GM04503 (cell line): ENCODE measurements around the gene PLXNB2.

Experiments
- DNase-seq: peaks from one replicate; pipeline ENCODE4 v3.0.0-alpha.2; 2012; ENCODE audit warnings: low read depth

The PLXNB2 gene

GRCh38 chr22:50298937-50299784 is 8.3 kb downstream of the PLXNB2 start:
- no peak for DNase-seq

DNA sequence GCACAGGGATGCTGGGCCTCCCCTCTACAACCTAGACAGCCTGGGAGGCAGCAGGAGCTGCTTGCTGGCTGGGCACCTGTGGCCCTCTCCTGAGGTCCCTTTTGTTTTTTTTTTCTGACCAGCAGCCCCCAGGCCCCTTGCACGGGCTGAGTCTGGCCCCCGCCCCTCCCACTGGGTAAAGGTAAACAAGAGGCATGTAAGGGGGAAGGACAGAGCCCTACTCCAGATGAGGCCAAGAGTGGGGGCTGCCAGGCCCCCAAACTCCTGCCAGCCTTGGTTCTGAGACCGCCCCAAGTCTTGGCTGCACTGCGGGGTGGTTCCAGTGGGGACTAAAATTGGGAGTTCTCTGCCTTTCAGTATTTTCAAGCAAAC is 9.2 kb downstream of the PLXNB2 start:
- DNase-seq, result no peak

GRCh38 chr22:50297510-50298265 is 9.8 kb downstream of the PLXNB2 start:
- DNase-seq, result no peak

GRCh38 chr22:50296658-50297490 is 10.6 kb downstream of the PLXNB2 start:
- no peak for DNase-seq

DNA sequence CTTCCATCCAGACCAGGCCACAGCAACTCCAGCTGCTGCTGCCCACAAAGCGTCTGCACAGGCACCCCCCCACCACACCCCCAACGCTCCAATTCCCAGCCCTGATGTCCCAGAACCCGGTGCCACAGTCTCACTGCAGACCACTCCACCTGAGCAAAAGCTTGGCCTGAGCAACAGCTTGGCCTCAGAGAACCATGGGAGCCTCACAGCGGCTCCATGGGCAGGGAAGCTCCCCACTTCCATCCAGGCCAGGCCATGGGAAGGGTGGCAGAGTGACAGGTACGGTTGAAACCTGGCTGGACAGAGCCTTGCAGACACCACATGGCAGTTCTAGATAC is 13.2 kb downstream of the PLXNB2 start:
- DNase-seq, result no peak

- DNase-seq, result no peak
Observed at GRCh38 chr22:50293441-50294318, 13.8 kb downstream of the PLXNB2 start.

DNA sequence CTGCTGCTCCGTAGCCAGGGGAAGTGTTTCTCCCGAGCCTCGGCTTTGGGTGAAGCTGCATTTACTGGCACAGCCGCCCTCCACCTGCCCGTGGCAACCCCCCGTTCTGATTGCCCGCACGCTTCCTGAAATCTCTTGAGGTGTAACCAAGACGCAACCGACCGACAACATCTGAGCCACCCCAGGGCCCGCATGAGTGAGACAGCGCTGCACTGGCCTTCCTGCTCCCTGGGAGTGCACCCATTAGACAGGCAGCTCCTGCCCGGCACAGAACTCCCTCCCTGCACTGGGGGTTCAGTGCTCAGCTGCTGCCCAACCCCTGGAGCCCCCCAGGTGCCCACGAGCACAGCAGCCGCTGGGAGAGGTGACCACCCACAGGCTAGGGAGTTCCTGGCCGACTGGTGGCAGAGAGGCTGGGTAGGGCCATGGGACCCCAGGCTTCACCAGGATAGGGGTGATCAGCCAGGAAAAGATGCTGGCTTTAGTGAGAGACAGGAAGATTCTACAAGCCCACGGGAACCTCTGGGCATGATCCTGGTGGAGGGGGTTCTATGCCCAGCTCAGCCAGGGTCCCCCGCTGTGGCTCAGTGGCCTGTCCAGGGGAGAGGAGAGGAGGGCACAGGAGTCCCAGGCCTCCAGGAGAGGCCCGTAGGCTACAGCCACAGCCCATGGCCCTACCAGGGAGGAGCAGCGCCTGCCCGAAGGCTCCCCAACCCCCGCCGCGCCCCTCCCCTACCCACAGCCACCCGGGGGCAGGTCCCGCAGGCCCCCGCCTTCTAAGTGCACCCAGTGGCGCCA is 14.6 kb downstream of the PLXNB2 start:
- DNase-seq, result no peak

DNA sequence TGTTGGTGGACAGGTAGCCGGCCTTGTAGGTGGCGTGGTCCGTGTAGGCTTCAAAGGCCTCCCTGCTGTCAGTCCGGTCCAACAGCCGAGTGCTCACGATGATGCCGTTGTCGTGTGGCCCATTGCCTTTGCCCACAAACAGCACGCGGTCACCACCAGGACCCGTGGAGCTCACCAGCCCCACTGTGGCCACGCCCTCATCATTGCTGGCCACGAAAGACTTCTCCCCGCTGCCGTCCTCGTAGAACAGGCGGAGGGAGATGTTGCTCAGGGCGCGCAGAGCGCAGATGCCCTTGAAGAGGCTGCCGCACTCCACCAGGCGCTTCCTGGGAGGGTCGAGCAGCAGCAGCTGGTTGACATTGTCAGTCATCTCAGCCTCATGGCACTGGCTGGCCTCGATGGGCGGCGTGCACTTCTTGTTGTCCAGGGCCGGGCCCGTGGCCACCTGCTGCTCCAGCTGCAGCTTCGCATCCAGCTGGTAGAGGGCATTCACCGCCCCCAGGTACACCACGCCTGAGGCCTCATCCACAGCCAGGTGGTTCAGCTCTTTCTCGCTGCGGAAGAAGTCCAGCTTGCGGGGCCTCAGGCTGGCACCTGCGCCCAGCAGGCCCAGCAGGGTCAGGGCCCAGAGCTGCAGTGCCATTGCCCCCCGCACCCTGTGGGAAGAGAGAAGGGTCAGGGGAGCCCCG is 17.4 kb downstream of the PLXNB2 start:
- DNase-seq, result no peak

- no peak for DNase-seq
Observed at GRCh38 chr22:50289151-50289941, 18.1 kb downstream of the PLXNB2 start.

DNA sequence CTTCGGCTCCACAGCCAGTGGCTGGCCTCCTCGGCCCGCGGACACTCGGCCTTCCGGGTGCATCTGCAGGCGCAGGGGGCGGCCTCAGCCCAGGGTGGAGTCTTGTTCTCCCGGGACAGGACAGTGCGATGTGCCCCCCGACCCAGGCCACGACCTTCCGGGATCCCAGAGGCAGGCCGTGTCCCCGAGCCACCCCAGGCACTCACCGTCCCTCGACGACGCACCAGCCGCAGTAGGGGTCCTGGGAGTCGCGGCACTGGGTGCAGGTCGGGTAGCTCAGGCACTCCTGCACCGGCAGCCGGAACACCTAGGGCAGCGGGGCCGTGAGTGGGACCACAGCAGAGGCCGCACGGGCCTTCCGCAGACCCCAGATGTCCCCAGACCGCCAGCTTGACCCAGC is 19.7 kb downstream of the PLXNB2 start:
- DNase-seq, result no peak

DNA sequence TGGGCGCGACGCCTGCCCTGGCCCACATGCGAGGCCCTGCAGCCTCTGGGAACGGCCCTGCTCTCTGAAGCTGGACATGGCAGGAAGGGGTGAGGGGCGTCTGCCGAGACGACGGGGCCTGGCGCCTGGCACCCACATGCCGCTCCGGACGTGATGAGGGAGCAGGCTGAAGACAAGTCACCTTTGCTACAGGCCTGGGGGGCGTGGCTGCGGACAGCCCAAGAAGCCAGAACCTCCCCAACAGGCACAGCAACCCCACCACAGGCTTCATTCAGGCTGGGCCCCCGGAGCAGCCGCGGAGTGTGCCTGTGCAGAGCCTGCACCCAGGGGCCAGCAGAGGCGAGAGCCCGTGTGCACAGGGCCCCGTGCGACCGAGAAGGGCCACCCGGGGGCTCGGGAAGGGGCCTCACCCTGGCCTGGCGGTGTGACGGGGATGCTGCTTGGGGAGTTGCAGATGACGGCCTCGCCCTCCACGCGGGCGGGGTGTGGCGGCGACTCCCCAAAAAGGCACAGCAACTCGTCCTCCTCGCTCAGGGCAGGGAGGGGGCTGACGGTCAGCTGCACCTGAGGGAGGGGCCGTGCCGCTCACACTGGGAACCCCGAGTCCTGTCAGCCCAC is 20.6 kb downstream of the PLXNB2 start:
- DNase-seq, result no peak

DNA sequence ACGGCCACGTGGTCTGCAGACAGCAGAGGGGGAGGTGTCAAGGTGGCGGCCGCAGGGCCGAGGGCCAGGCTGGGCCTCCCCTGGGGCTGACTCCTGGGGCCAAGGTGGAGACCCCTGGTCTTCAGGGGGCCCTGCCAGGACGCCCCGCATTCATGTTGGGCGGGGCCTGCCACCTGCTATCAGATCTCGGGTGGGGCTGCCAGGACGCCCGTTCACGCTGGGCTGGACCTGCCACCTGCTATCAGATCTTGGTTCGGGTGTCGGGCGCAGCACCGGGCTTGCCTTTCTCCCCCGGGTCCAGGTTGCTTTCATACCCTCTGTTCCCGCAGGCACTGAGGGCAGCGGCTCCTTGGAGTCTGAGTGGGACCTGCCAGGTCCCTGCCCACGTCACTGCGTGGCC is 21.2 kb downstream of the PLXNB2 start:
- no peak for DNase-seq

- DNase-seq, result no peak
Observed at GRCh38 chr22:50285568-50286229, 21.7 kb downstream of the PLXNB2 start.

- no peak for DNase-seq
Observed at GRCh38 chr22:50284479-50284878, 23.0 kb downstream of the PLXNB2 start.

DNA sequence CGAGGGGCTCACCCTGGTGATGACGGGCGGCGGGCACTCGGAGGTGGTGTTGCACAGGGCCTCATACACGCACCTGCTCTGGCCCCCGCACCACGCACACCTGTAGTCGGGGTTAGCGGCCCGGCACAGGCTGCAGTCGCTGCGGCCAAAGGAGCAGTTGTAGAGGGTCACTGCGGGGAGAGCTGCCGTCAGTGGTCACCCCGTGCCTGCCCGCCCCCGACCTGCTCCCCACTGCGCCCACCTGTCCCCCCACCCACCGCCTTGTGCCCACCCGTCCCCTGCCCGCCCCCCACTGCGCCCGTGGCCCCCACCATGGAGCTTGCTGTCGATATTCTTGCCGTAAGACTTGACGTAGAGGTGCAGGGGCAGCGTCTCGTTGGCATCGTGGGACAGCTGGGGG is 23.6 kb downstream of the PLXNB2 start:
- DNase-seq, result no peak

GRCh38 chr22:50282361-50283155 is 24.9 kb downstream of the PLXNB2 start:
- no peak for DNase-seq

DNA sequence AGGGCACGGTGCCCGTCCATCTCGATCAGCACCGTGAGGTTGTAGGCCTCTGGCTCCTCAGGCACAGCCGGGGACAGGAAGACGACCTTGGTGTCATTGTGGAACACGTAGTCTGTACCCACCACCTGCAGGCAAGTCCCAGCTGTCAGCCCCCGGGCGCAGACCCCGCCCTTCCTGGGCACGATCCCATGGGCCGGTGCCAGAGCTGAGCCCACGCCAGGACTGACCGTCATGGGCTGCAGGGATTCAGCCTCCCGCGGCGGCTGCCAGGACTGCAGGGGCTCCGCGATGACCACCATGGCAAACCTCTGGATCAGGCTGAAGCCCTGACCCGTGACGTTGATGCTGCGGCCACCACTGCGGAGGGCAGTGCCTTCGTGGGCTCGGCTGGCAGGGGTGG is 25.5 kb downstream of the PLXNB2 start:
- no peak for DNase-seq

DNA sequence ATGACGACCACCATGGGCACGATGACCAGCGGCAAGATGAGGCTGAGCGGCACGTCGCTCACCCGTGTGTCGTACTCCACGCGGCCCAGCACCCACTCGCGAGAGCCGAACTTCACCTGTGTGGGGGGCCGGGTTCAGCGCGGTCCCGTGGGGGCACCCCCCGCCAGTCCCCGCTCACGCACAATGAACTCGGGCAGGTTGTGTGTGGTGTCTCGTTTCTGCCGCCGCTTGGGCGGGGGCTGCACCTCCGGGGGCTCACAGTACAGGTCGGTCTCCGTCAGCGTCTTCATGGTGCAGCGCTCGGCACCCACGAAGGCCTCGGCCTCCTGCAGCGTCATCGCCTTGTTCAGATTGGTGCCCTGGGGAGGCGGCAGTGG is 26.1 kb downstream of the PLXNB2 start:
- no peak for DNase-seq
